K562 (cell line): ENCODE data around the gene POPDC2. TPM values are rescaled to one million over a fixed set of nuclear protein-coding genes. Genes with fewer than 3 reads are reported as not detected.

Source experiments
- ATAC-seq: fragments of 200-7000 bp; cut with Tn5 transposase; 3 replicates; pipeline ENCODE4 v1.9.1; 2020; ENCODE audit warnings: moderate library complexity
- BruUV-seq: library from RNA; stranded (reverse); fragments of 400-500 nt; replicated peaks from 2 replicates; lab custom pipeline; 2021; lab: Mats Ljungman, UMichigan
- CTCF ChIA-PET: fragments of 300-600 bp; formaldehyde crosslinking; extraction: SDS; loops from one replicate; lab custom pipeline; 2021; ENCODE audit warnings: low intra/inter-chr PET ratio; lab: Yijun Ruan, JAX
- POLR2A ChIA-PET: fragments of 300-600, 350-650 bp; sonication (Branson Sonifier 250); formaldehyde crosslinking; extraction: SDS; loops from one replicate; lab custom pipeline; 2021; ENCODE audit warnings: antibody characterized with exemption, inconsistent platforms; lab: Yijun Ruan, JAX
- DNase-seq, 4 experiments: peaks; one replicate each; pipeline versions ENCODE4 v3.0.0 to v3.0.0-alpha.2; 2011 to 2018; ENCODE audit warnings: low spot score in 3 of 4, mixed read lengths in 3 of 4; ENCODE audit errors: extremely low read depth in 1 of 4
- FAIRE-seq: peaks from 2 replicates; lab custom pipeline; 2011; peaks lifted over from hg19 to GRCh38; lab: Jason Lieb, UNC
- H2AFZ ChIP-seq: 2 replicates; pipeline ENCODE4 v1.6.0; 2011; ENCODE audit warnings: low read depth, low read length, control low read depth, inconsistent platforms
- H3K27ac ChIP-seq: fragments of 200-600 bp; 3 replicates; pipeline ENCODE4 v1.8.0; 2011; ENCODE audit warnings: low read depth, mild to moderate bottlenecking, control low read depth, inconsistent platforms, low read length, moderate library complexity, mixed read lengths; ENCODE audit errors: extremely low read depth
- H3K27me3 ChIP-seq, 2 experiments: fragments of 300-600 bp in 1 of 2; 2 replicates in 1 of 2; 3 replicates in 1 of 2; pipeline versions ENCODE4 v1.6.0 to v1.8.0; 2011; ENCODE audit warnings: inconsistent platforms in 2 of 2, low read length in 2 of 2, mild to moderate bottlenecking in 1 of 2, mixed read lengths in 1 of 2, moderate library complexity in 1 of 2; ENCODE audit not compliant: control insufficient read depth in 2 of 2, insufficient read depth in 2 of 2
- H3K36me3 ChIP-seq: fragments of 300-600 bp; 3 replicates; pipeline ENCODE4 v1.8.0; 2011; ENCODE audit warnings: mild to moderate bottlenecking, low read length, inconsistent platforms; ENCODE audit not compliant: control insufficient read depth, insufficient read depth
- H3K4me1 ChIP-seq, 2 experiments: fragments of 200-600 bp in 1 of 2; replicated peaks in 1 of 2; 2 replicates in 1 of 2; 3 replicates in 1 of 2; pipeline versions ENCODE4 v1.5.1 to v1.8.0; 2011; ENCODE audit warnings: inconsistent platforms in 2 of 2, low read length in 2 of 2, mild to moderate bottlenecking in 1 of 2, mixed read lengths in 1 of 2, moderate library complexity in 1 of 2; ENCODE audit not compliant: control insufficient read depth in 2 of 2, insufficient read depth in 2 of 2
- H3K4me2 ChIP-seq: 2 replicates; pipeline ENCODE4 v1.6.1; 2011; ENCODE audit warnings: low read length, control low read depth, inconsistent platforms, mixed read lengths; ENCODE audit not compliant: insufficient read depth
- H3K4me3 ChIP-seq: fragments of 200-600 bp; sonication (generic), shearing (Covaris generic); 2 replicates; pipeline ENCODE4 v1.5.1; 2016; ENCODE audit warnings: control low read depth, inconsistent platforms
- H3K79me2 ChIP-seq: fragments of 200-600 bp; 3 replicates; pipeline ENCODE4 v1.8.0; 2011; ENCODE audit warnings: low read length, inconsistent platforms; ENCODE audit not compliant: control insufficient read depth, insufficient read depth
- H3K9ac ChIP-seq, 2 experiments: 2 replicates each; pipeline versions ENCODE4 v1.6.0 to v1.6.1; 2011; ENCODE audit warnings: low read depth in 2 of 2, low read length in 2 of 2, control low read depth in 1 of 2, inconsistent platforms in 1 of 2, mild to moderate bottlenecking in 1 of 2, mixed read lengths in 1 of 2; ENCODE audit not compliant: insufficient read depth in 1 of 2
- H3K9me1 ChIP-seq: one replicate; pipeline ENCODE4 v1.6.0; 2011; ENCODE audit warnings: inconsistent platforms, mild to moderate bottlenecking, low read length, moderate library complexity; ENCODE audit not compliant: control insufficient read depth, insufficient read depth
- H3K9me3 ChIP-seq: replicated peaks from 2 replicates; pipeline ENCODE4 v1.5.1; 2011; ENCODE audit warnings: low read depth, low read length, inconsistent platforms; ENCODE audit not compliant: control insufficient read depth, insufficient read depth
- H4K20me1 ChIP-seq: replicated peaks from 2 replicates; pipeline ENCODE4 v1.6.1; 2011; ENCODE audit warnings: low read length, inconsistent platforms, mixed read lengths; ENCODE audit not compliant: control insufficient read depth, insufficient read depth
- RFX1 ChIP-seq: fragments of 450-650 bp; IDR thresholded peaks from 2 replicates; pipeline ENCODE4 v1.6.1; 2016; ENCODE audit warnings: mild to moderate bottlenecking, moderate library complexity
- ZBTB33 ChIP-seq: sonication (generic); formaldehyde crosslinking; IDR thresholded peaks from 2 replicates; pipeline ENCODE4 v1.8.1; 2023; ENCODE audit warnings: mild to moderate bottlenecking, missing genetic modification reagents
- ZKSCAN8 ChIP-seq: fragments of 200-800 bp; sonication (Bioruptor generic); IDR thresholded peaks from 2 replicates; pipeline ENCODE4 v1.6.1; 2016; ENCODE audit warnings: missing genetic modification characterization, missing compliant biosample characterization
- WGBS: fragments of 100-300 bp; shearing (Covaris generic); methylation state at CpG from one replicate; pipeline ENCODE4 v1.1.6; 2016; ENCODE audit warnings: low coverage, mixed read lengths; ENCODE audit not compliant: insufficient coverage; ENCODE audit errors: missing lambda C conversion rate; 5-methylcytosine and 5-hydroxymethylcytosine counted together
- in situ Hi-C: fragments of 300-500 bp; cut with MboI; formaldehyde crosslinking; loops from 4 replicates; pipeline ENCODE4 v1.15.0; 2018; ENCODE audit warnings: inconsistent platforms, mixed read lengths
- intact Hi-C: fragments of 100-400 bp; cut with micrococcal nuclease; formaldehyde crosslinking; loops from 2 replicates; pipeline ENCODE4 v1.14.2; 2022
- polyA plus RNA-seq, 8 experiments: library from polyadenylated mRNA; depleted of rRNA in 4 of 8; stranded (reverse) in 5 of 8; unstranded in 3 of 8; fragments of >200 nt; fragmentation: Nextera tagmentation in 2 of 8; fragmentation: Illumina TruSeq in 1 of 8; extraction: Ambion mirVana in 2 of 8; extraction: Trizol in 1 of 8; gene quantifications; 2 replicates each; pipeline versions ENCODE4 v1.2.1 to v1.2.3, GENCODE V29; 2011 to 2014; ENCODE audit warnings: inconsistent platforms in 1 of 8, missing spikeins in 1 of 8
- total RNA-seq, 7 experiments: library from RNA; depleted of rRNA in 6 of 7; stranded (reverse); fragments of >200 nt in 6 of 7; fragmentation: Illumina TruSeq in 2 of 7; extraction: Trizol in 2 of 7; gene quantifications; 2 replicates each; pipeline versions ENCODE4 v1.2.1 to v1.2.3, GENCODE V29; 2011 to 2021; ENCODE audit warnings: low replicate concordance in 1 of 7

Gene POPDC2
- total and polyA plus RNA-seq, 9 of the 15 experiments (the other 6 are each of a cell fraction or from before 2014, with no cell fraction given): 0.08 to 0.32 (median 0.13) TPM; not detected in 4

GRCh38 chr3:119702530-119703527 is 42.4 kb upstream of the POPDC2 start, which contains the start of gene CFAP91:
TSS of gene CFAP91 (plus strand) at chr3:119703022. CDS start at chr3:119703099, 77 bp downstream.
- H3K79me2 ChIP-seq: no peaks in the 10 kb centered on the region
- CTCF ChIA-PET: no interaction called here

More at GRCh38 chr3:119702530-119703527, 42.4 kb upstream of the POPDC2 start, which contains the start of gene CFAP91:
- DNase-seq: peak in 3 of 4 experiments; percentile 6 to 23 (median 18)
- no TSS peak for BruUV-seq
- TF ChIP-seq RFX1: peak; percentile 63
- TF ChIP-seq ZBTB33 (CRISPR knock-in tag): peak; percentile 49; the same call in 1 of the 2 replicates
- TF ChIP-seq ZKSCAN8: no peak
- no peak; the same call in 2 of the 3 replicates for ATAC-seq
- no peak within 1 kb of the TSS for H3K9ac ChIP-seq
- no peaks in the 10 kb centered on the region; the same call in none of the 2 replicates for H3K9me3 ChIP-seq
- POLR2A ChIA-PET: no interaction called here
- no peaks in the 10 kb centered on the region for H3K9me1 ChIP-seq
- no peaks in the 10 kb centered on the region for H4K20me1 ChIP-seq
- no peak for FAIRE-seq
- H3K36me3 ChIP-seq: no peaks in the 10 kb centered on the region
- no peak within 1 kb of the TSS for H3K4me3 ChIP-seq
- H3K27me3 ChIP-seq: no peaks in the 10 kb centered on the region
- peaks cover 0 to 2% of the 10 kb centered on the region in 2 experiments; a peak in 1 of 5 replicates for H3K4me1 ChIP-seq
- H2AFZ ChIP-seq: no peak within 1 kb of the TSS
- intact Hi-C loops: no loop called here
- H3K4me2 ChIP-seq: no peak within 1 kb of the TSS
- H3K27ac ChIP-seq: no peak within 1 kb of the TSS
- in situ Hi-C loops: no loop called here
- 77% methylated on average over 24 of the region's 59 CpGs for WGBS
